Measurements from ENCODE around the gene BOD1. TPM values are rescaled to one million over a fixed set of nuclear protein-coding genes. Genes with fewer than 3 reads are reported as not detected.

The BOD1 gene
- total and polyA plus RNA-seq, 2 donors (not counting 3 experiments of a cell fraction or from before 2014, with no cell fraction given) = 57.6 to 62.4 TPM

GRCh38 chr5:173664154-173664526 lies 47.7 kb upstream of the BOD1 start:
- DNase-seq (ENCODE audit: low read depth, low spot score) (no peak), FAIRE-seq (no peak)
- H2AFZ ChIP-seq (ENCODE audit: low read depth, low read length) = no peak overlapping the region
- H3K4me1 ChIP-seq (ENCODE audit: control insufficient read depth, extremely low read depth, insufficient read depth, low read length) = peaks cover 2% of the 10 kb centered on the region
- ChIA-PET POLR2A (no interaction called here), CTCF (interaction anchor here (0.7 to 1.1 kb wide), 2 partner anchors 309 to 474 kb away, joined by 3 read pairs; no protein-coding TSS in a partner anchor)
- no peak overlapping the region for H3K27ac ChIP-seq (ENCODE audit: insufficient read depth, low read depth, low read length)
- no peaks in the 10 kb centered on the region for H3K36me3 ChIP-seq (ENCODE audit: control insufficient read depth in 2 of 2, extremely low read depth in 1 of 2, insufficient read depth in 2 of 2, low read length in 2 of 2)
- H4K20me1 ChIP-seq (replicated peaks; ENCODE audit: control insufficient read depth, extremely low read depth, insufficient read depth, low read length) = no peaks in the 10 kb centered on the region
- no peaks in the 10 kb centered on the region for H3K79me2 ChIP-seq (ENCODE audit: control insufficient read depth, insufficient read depth, low read length)
- intact Hi-C loops (cut with micrococcal nuclease) (no loop called here), dilution Hi-C loops (cut with MboI; ENCODE audit: extremely low pct_ligation_motif_present, low sequenced_read_pairs) (no loop called here)
- H3K4me3 ChIP-seq (replicated peaks in 1 of 3; ENCODE audit: insufficient read depth in 1 of 3, low read depth in 1 of 3, low read length in 3 of 3) = no peak overlapping the region
- H3K9ac ChIP-seq (replicated peaks; ENCODE audit: extremely low read depth, insufficient read depth, low read length) = no peak overlapping the region
- TF ChIP-seq JUN (IDR thresholded peaks at IDR 0.05; ENCODE audit: borderline replicate concordance, insufficient read depth, insufficient read length, low read depth) = no peak
- TF ChIP-seq FOS (IDR thresholded peaks at IDR 0.05; ENCODE audit: borderline replicate concordance, insufficient read depth, low read length) = no peak
- no peak for TF ChIP-seq EZH2 (IDR thresholded peaks at IDR 0.05; ENCODE audit: borderline replicate concordance, low read depth, low read length, severe bottlenecking)
- no peak for TF ChIP-seq MAX (IDR thresholded peaks at IDR 0.05; ENCODE audit: insufficient read depth, insufficient read length)
- TF ChIP-seq MYC (IDR thresholded peaks at IDR 0.05; ENCODE audit: low read depth, low read length) = no peak
- TF ChIP-seq GATA2 (IDR thresholded peaks at IDR 0.05; ENCODE audit: insufficient read depth, insufficient read length, low read depth, low read length) = no peak
- TF ChIP-seq POLR2A (IDR thresholded peaks at IDR 0.05; ENCODE audit: low read depth, low read length) = no peak
- TF ChIP-seq POLR2AphosphoS5 (IDR thresholded peaks at IDR 0.05; ENCODE audit: insufficient read depth, low read depth, low read length) = no peak
- TF ChIP-seq, protein P1, sequence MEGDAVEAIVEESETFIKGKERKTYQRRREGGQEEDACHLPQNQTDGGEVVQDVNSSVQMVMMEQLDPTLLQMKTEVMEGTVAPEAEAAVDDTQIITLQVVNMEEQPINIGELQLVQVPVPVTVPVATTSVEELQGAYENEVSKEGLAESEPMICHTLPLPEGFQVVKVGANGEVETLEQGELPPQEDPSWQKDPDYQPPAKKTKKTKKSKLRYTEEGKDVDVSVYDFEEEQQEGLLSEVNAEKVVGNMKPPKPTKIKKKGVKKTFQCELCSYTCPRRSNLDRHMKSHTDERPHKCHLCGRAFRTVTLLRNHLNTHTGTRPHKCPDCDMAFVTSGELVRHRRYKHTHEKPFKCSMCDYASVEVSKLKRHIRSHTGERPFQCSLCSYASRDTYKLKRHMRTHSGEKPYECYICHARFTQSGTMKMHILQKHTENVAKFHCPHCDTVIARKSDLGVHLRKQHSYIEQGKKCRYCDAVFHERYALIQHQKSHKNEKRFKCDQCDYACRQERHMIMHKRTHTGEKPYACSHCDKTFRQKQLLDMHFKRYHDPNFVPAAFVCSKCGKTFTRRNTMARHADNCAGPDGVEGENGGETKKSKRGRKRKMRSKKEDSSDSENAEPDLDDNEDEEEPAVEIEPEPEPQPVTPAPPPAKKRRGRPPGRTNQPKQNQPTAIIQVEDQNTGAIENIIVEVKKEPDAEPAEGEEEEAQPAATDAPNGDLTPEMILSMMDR (IDR thresholded peaks at IDR 0.05; ENCODE audit: extremely low read depth in 1 of 2, insufficient read depth in 1 of 2, low read depth in 1 of 2, low read length in 2 of 2) = no peak
- no peak overlapping the region for H3K4me2 ChIP-seq (ENCODE audit: insufficient read depth, low read length)
- peaks cover 0 to 2% of the 10 kb centered on the region in 2 experiments for H3K27me3 ChIP-seq (ENCODE audit: control insufficient read depth in 2 of 2, insufficient read depth in 2 of 2, low read length in 2 of 2)
- H3K9me1 ChIP-seq (replicated peaks; ENCODE audit: control insufficient read depth, extremely low read depth, insufficient read depth, low read length) = no peaks in the 10 kb centered on the region
- H3K9me3 ChIP-seq (replicated peaks; ENCODE audit: control insufficient read depth, insufficient read depth, low read length) = no peaks in the 10 kb centered on the region
- no TSS peak for BruUV-seq (replicated peaks)

All from endothelial cell of umbilical vein (primary cell).